Measurements from ENCODE around the gene MBNL2. TPM values are rescaled to one million over a fixed set of nuclear protein-coding genes. Genes with fewer than 3 reads are reported as not detected.

The MBNL2 gene
- total RNA-seq, 1 experiment from 2014 or later = 0.17 TPM

DNA sequence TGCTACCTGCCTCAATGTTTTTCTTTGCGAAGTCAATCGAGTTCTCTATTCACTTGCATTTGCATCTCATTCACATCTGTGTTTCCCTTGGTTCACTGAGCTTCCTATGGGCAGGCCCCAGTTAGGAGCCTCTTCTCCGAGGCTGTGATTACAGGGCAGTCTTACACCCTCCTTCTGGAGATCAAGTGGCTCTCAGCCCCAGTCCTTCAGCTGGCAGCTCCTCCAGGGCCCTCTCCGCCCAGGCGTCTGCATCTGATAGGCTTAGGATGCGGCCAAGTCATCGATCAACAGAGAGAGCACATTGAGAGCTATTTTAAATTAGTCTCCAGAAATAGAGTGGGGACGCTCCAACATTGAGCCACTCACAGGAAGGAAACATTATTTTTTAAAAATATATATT, 44.2 kb downstream of the MBNL2 start:
- no peak overlapping the region for H3K4me2 ChIP-seq (ENCODE audit: insufficient read depth, insufficient read length, low read length)
- no peak overlapping the region for H2BK120ac ChIP-seq (ENCODE audit: low read depth, low read length, poor library complexity, severe bottlenecking)
- no peak overlapping the region for H3K56ac ChIP-seq (ENCODE audit: insufficient read length, low read depth, low read length)
- DNase-seq = peak; percentile 61
- H3T11ph ChIP-seq (ENCODE audit: low read length) = no peak overlapping the region
- Mint-ChIP-seq H3K9me3 (no peaks in the 10 kb centered on the region), H3K27me3 (ENCODE audit: low read depth) (peaks cover 14% of the 10 kb centered on the region), H3K4me1 (peaks cover 35 to 40% of the 10 kb centered on the region in 2 experiments), H3K4me3 (no peak overlapping the region), H3K36me3 (ENCODE audit: insufficient read depth in 1 of 3, low read depth in 3 of 3) (no peaks in the 10 kb centered on the region), H3K27ac (peak overlapping the region in 1 of 3 experiments; percentile 4; a peak in 2 of 7 replicates)
- H2BK15ac ChIP-seq (ENCODE audit: low read depth, low read length) = no peak overlapping the region
- H3K18ac ChIP-seq (ENCODE audit: insufficient read length, low read depth, low read length) = no peak overlapping the region
- no peak overlapping the region for H2BK20ac ChIP-seq (ENCODE audit: low read depth, low read length, poor library complexity, severe bottlenecking)
- WGBS (ENCODE audit: extremely low coverage, insufficient read length, low lambda C conversion rate) = no CpG with 5 or more reads among the region's 8 CpGs
- no peak overlapping the region for H2BK12ac ChIP-seq (ENCODE audit: insufficient read length, low read depth, low read length)
- H4K20me1 ChIP-seq (ENCODE audit: control insufficient read depth, insufficient read depth, insufficient read length) = no peaks in the 10 kb centered on the region
- no peak overlapping the region for H3K14ac ChIP-seq (ENCODE audit: insufficient read depth, low read length)
- H3K79me2 ChIP-seq (ENCODE audit: insufficient read depth, low read length) = no peaks in the 10 kb centered on the region
- no peak overlapping the region for H2AFZ ChIP-seq (ENCODE audit: low read length)
- H3K4me1 ChIP-seq (ENCODE audit: insufficient read depth, low read length) = peaks cover 9% of the 10 kb centered on the region; the same call in 1 of the 2 replicates
- no peaks in the 10 kb centered on the region for H3K27me3 ChIP-seq (ENCODE audit: insufficient read depth, low read length)
- H4K91ac ChIP-seq (ENCODE audit: insufficient read length, low read depth, low read length) = no peak overlapping the region
- no peak overlapping the region for H3K23ac ChIP-seq (ENCODE audit: insufficient read length, low read depth, low read length)
- no peak overlapping the region for H3K27ac ChIP-seq (ENCODE audit: insufficient read length, low read depth, low read length)
- TF ChIP-seq, protein P1, sequence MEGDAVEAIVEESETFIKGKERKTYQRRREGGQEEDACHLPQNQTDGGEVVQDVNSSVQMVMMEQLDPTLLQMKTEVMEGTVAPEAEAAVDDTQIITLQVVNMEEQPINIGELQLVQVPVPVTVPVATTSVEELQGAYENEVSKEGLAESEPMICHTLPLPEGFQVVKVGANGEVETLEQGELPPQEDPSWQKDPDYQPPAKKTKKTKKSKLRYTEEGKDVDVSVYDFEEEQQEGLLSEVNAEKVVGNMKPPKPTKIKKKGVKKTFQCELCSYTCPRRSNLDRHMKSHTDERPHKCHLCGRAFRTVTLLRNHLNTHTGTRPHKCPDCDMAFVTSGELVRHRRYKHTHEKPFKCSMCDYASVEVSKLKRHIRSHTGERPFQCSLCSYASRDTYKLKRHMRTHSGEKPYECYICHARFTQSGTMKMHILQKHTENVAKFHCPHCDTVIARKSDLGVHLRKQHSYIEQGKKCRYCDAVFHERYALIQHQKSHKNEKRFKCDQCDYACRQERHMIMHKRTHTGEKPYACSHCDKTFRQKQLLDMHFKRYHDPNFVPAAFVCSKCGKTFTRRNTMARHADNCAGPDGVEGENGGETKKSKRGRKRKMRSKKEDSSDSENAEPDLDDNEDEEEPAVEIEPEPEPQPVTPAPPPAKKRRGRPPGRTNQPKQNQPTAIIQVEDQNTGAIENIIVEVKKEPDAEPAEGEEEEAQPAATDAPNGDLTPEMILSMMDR (conservative IDR thresholded peaks at IDR 0.05) = no peak
- no peak overlapping the region for H2BK5ac ChIP-seq (ENCODE audit: insufficient read length, low read length)
- no peak overlapping the region for H2AK5ac ChIP-seq (ENCODE audit: insufficient read length, low read length)
- H3K9me3 ChIP-seq (ENCODE audit: control insufficient read depth, low read depth, low read length) = no peaks in the 10 kb centered on the region
- no peak overlapping the region for H3K4ac ChIP-seq (ENCODE audit: low read depth, low read length)
- no peaks in the 10 kb centered on the region for H3K23me2 ChIP-seq (ENCODE audit: insufficient read length, low read depth, low read length, poor library complexity, severe bottlenecking)
- no peaks in the 10 kb centered on the region for H3K79me1 ChIP-seq (ENCODE audit: insufficient read depth, low read depth, low read length, poor library complexity, severe bottlenecking)
- no peak overlapping the region for H4K8ac ChIP-seq (replicated peaks; ENCODE audit: insufficient read length, low read depth, low read length)
- H4K5ac ChIP-seq (ENCODE audit: insufficient read length, low read depth, low read length) = no peak overlapping the region
- H3K9ac ChIP-seq (ENCODE audit: extremely low read depth, insufficient read length, low read length) = no peak overlapping the region

Data from H9 (cell line).